ENCODE measurements around the gene LIMS2.

The LIMS2 gene

DNA sequence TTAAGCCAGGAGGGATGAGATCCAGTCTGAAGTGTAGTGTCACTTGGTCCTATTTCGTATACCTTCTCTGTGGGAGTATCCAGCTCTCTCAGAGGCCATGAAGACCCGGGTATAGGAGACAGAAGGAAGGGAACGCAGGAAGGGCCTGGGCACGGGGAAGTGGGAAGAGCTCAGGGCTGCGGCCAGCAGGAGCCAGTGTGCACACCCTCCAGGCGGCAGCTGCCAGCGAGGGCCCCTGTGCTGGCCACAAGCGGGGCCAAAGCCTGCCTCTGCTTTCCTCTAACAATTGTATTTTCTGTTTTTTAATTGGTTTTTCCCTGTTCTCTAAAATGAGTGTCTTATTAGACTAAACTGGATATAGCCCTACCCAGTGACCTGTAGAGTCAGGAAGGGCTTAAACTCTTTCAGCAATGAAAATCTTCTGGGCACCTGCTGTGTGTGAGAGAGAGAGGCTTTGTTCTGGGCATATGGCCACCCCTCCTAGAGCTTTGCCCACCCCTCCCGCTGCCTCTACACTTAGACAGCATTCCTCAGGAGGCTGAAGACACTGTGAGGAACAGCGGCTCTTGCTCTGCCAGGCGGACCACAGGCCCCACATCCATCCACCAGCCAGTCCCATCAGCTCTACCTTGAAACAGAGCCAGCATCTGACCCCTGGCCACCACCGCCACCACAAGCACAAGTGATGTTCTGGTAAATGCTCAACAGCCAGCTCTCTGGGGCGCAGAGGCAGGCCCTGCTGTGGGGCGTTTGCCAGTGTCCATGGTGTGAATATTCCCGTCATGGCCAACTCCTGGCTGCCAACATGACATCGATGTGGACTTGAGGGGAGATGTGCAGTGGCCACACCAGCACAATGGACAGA lies 19.9 kb downstream of the LIMS2 start:
- Histone ChIP-seq H3K23ac (ENCODE audit: low read length) (no peak overlapping the region), H3K79me2 (ENCODE audit: control insufficient read depth, insufficient read depth, low read length) (no peaks in the 10 kb centered on the region), H3K56ac (ENCODE audit: low read length) (no peak overlapping the region), H3K27ac (ENCODE audit: low read depth, low read length) (no peak overlapping the region), H3K4me3 (ENCODE audit: low read length) (no peak overlapping the region), H2BK5ac (ENCODE audit: low read length) (no peak overlapping the region), H3K18ac (ENCODE audit: low read length) (no peak overlapping the region), H3K4me1 (ENCODE audit: control insufficient read depth, low read depth, low read length) (no peaks in the 10 kb centered on the region), H4K8ac (ENCODE audit: low read depth, low read length) (no peak overlapping the region), H3K79me1 (ENCODE audit: low read length) (no peaks in the 10 kb centered on the region), H4K5ac (ENCODE audit: low read length) (no peak overlapping the region), H3K4me2 (ENCODE audit: low read length) (no peak overlapping the region), H2BK15ac (replicated peaks; ENCODE audit: low read depth) (no peak overlapping the region), H3K4ac (ENCODE audit: low read depth, low read length) (no peak overlapping the region), H3K36me3 (ENCODE audit: control insufficient read depth, insufficient read depth, low read length) (no peaks in the 10 kb centered on the region), H2BK120ac (ENCODE audit: low read depth, low read length) (no peak overlapping the region), H2AK5ac (ENCODE audit: low read length) (no peak overlapping the region), H3K27me3 (ENCODE audit: insufficient read depth, low read length, poor library complexity) (no peaks in the 10 kb centered on the region), H3K9ac (ENCODE audit: low read length) (no peak overlapping the region)
- no peak for DNase-seq
- no CpG with 5 or more reads among the region's 16 CpGs for WGBS (ENCODE audit: extremely low coverage, insufficient coverage, low lambda C conversion rate)

DNA sequence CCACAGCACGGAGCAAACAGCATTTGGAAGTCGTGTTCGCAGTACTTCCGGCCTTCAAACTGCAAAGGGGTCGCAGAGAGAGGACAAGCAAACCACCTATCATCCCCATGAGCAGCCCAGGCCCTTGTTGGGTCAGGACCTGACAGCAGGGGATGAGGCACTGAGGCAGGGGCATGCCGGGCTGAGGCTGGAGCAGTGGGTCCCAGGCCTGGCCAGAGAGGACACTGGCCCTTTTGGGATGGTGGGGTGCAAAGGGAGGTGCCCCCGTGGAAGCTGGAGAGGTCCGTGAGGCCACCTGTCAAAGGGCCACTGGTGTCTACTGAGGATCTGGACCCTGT lies 20.5 kb downstream of the LIMS2 start:
- H2BK5ac ChIP-seq (ENCODE audit: low read length) = no peak overlapping the region
- no peaks in the 10 kb centered on the region for H3K36me3 ChIP-seq (ENCODE audit: control insufficient read depth, insufficient read depth, low read length)
- no peak overlapping the region for H4K8ac ChIP-seq (ENCODE audit: low read depth, low read length)
- H3K4me3 ChIP-seq (ENCODE audit: low read length) = no peak overlapping the region
- no peak overlapping the region for H3K4ac ChIP-seq (ENCODE audit: low read depth, low read length)
- H3K56ac ChIP-seq (ENCODE audit: low read length) = no peak overlapping the region
- no peak overlapping the region for H3K27ac ChIP-seq (ENCODE audit: low read depth, low read length)
- WGBS (ENCODE audit: extremely low coverage, insufficient coverage, low lambda C conversion rate) = no CpG with 5 or more reads among the region's 8 CpGs
- no peak for DNase-seq
- H2BK15ac ChIP-seq (replicated peaks; ENCODE audit: low read depth) = no peak overlapping the region
- H3K79me1 ChIP-seq (ENCODE audit: low read length) = no peaks in the 10 kb centered on the region
- no peaks in the 10 kb centered on the region for H3K4me1 ChIP-seq (ENCODE audit: control insufficient read depth, low read depth, low read length)
- H3K79me2 ChIP-seq (ENCODE audit: control insufficient read depth, insufficient read depth, low read length) = no peaks in the 10 kb centered on the region
- H2AK5ac ChIP-seq (ENCODE audit: low read length) = no peak overlapping the region
- H3K9ac ChIP-seq (ENCODE audit: low read length) = no peak overlapping the region
- H3K27me3 ChIP-seq (ENCODE audit: insufficient read depth, low read length, poor library complexity) = no peaks in the 10 kb centered on the region
- H4K5ac ChIP-seq (ENCODE audit: low read length) = no peak overlapping the region
- H3K23ac ChIP-seq (ENCODE audit: low read length) = no peak overlapping the region
- H3K18ac ChIP-seq (ENCODE audit: low read length) = no peak overlapping the region
- no peak overlapping the region for H2BK120ac ChIP-seq (ENCODE audit: low read depth, low read length)
- no peak overlapping the region for H3K4me2 ChIP-seq (ENCODE audit: low read length)

DNA sequence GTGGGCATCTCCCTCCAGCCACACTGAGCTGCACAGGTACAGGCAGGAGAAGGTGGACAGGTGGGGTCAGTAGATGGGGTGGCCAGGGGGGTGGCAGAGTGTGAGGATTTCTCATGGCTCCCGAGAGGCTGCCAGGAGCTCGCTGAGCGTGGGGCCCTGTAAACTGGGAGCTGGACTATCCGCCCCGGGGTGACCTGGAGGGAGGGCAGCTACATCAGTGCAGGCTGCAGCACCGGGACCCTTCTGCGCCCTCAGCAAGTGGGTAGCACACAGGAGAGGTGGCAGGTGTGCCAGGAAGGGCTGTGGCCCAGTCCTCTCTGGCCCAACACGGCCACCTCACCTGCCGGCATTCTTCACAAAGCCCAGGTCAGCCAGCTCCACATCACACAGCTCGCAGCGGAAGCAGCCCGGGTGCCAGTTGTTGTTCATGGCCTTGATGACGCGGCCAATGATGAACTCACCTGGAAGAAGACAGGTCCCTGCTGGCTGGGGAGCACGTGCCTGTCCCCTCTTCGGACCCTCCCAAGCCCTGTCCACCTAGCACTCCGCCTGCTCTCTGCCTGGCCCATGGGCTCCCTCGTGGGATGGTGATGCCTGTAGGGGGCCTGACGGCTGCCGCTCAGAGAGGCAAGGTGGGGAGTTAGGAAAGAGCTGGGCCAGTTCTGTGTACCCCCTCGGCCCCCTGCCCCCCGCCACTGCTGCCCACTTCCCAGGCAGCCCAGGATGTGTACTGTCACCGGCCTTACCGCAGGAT lies 21.1 kb downstream of the LIMS2 start:
- Histone ChIP-seq H3K56ac (ENCODE audit: low read length) (no peak overlapping the region), H2BK5ac (ENCODE audit: low read length) (no peak overlapping the region), H3K27me3 (ENCODE audit: insufficient read depth, low read length, poor library complexity) (no peaks in the 10 kb centered on the region), H3K23ac (ENCODE audit: low read length) (no peak overlapping the region), H3K79me2 (ENCODE audit: control insufficient read depth, insufficient read depth, low read length) (no peaks in the 10 kb centered on the region), H4K5ac (ENCODE audit: low read length) (no peak overlapping the region), H2BK120ac (ENCODE audit: low read depth, low read length) (no peak overlapping the region), H2AK5ac (ENCODE audit: low read length) (no peak overlapping the region), H3K4me2 (ENCODE audit: low read length) (no peak overlapping the region), H2BK15ac (replicated peaks; ENCODE audit: low read depth) (no peak overlapping the region), H3K9ac (ENCODE audit: low read length) (no peak overlapping the region), H3K18ac (ENCODE audit: low read length) (no peak overlapping the region), H4K8ac (ENCODE audit: low read depth, low read length) (no peak overlapping the region), H3K36me3 (ENCODE audit: control insufficient read depth, insufficient read depth, low read length) (no peaks in the 10 kb centered on the region), H3K4me1 (ENCODE audit: control insufficient read depth, low read depth, low read length) (no peaks in the 10 kb centered on the region), H3K27ac (ENCODE audit: low read depth, low read length) (no peak overlapping the region), H3K4ac (ENCODE audit: low read depth, low read length) (no peak overlapping the region), H3K79me1 (ENCODE audit: low read length) (no peaks in the 10 kb centered on the region), H3K4me3 (ENCODE audit: low read length) (no peak overlapping the region)
- no CpG with 5 or more reads among the region's 24 CpGs for WGBS (ENCODE audit: extremely low coverage, insufficient coverage, low lambda C conversion rate)
- no peak for DNase-seq

DNA sequence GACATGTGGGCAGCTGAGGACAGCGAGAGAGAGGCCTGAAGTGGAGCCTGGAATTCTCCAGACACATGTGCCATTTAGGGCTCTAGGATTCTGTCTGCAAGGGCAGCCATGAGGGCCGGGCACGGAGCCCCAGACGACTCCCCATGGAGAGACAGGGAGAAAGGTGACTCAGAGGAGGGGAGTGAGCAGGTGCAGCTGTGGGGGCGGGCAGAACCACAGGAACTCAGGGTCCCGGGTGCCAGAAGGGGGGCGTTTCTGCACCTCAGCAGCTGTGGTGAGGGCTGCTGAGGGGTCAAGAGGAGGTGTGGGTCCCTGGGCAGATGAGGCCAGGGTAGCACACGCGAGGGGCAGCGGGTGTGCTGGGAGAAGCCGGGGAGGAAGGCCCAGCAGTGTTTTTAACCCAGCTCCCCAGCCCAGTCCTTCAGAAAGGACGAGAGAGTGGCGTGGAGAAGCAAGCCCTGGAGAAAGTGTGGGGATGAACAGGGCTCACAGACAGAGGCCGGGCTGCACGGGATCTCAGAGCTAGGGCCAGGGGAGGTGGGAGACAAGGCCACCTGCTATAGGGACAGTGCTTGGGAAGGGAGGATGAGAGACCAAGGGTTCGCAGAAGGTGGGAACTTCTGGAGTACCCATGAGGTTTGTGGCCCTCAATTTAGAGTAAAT lies 21.8 kb downstream of the LIMS2 start:
- no peaks in the 10 kb centered on the region for H3K4me1 ChIP-seq (ENCODE audit: control insufficient read depth, low read depth, low read length)
- H3K9ac ChIP-seq (ENCODE audit: low read length) = no peak overlapping the region
- no peak for DNase-seq
- H3K79me1 ChIP-seq (ENCODE audit: low read length) = no peaks in the 10 kb centered on the region
- H4K5ac ChIP-seq (ENCODE audit: low read length) = no peak overlapping the region
- H2BK15ac ChIP-seq (replicated peaks; ENCODE audit: low read depth) = no peak overlapping the region
- H3K4ac ChIP-seq (ENCODE audit: low read depth, low read length) = no peak overlapping the region
- no peaks in the 10 kb centered on the region for H3K79me2 ChIP-seq (ENCODE audit: control insufficient read depth, insufficient read depth, low read length)
- no peak overlapping the region for H3K4me2 ChIP-seq (ENCODE audit: low read length)
- no peaks in the 10 kb centered on the region for H3K27me3 ChIP-seq (ENCODE audit: insufficient read depth, low read length, poor library complexity)
- no peak overlapping the region for H2AK5ac ChIP-seq (ENCODE audit: low read length)
- no peak overlapping the region for H3K23ac ChIP-seq (ENCODE audit: low read length)
- no peaks in the 10 kb centered on the region for H3K36me3 ChIP-seq (ENCODE audit: control insufficient read depth, insufficient read depth, low read length)
- no peak overlapping the region for H3K4me3 ChIP-seq (ENCODE audit: low read length)
- H2BK5ac ChIP-seq (ENCODE audit: low read length) = no peak overlapping the region
- H3K56ac ChIP-seq (ENCODE audit: low read length) = no peak overlapping the region
- H4K8ac ChIP-seq (ENCODE audit: low read depth, low read length) = no peak overlapping the region
- H2BK120ac ChIP-seq (ENCODE audit: low read depth, low read length) = no peak overlapping the region
- H3K18ac ChIP-seq (ENCODE audit: low read length) = no peak overlapping the region
- no CpG with 5 or more reads among the region's 16 CpGs for WGBS (ENCODE audit: extremely low coverage, insufficient coverage, low lambda C conversion rate)
- no peak overlapping the region for H3K27ac ChIP-seq (ENCODE audit: low read depth, low read length)

DNA sequence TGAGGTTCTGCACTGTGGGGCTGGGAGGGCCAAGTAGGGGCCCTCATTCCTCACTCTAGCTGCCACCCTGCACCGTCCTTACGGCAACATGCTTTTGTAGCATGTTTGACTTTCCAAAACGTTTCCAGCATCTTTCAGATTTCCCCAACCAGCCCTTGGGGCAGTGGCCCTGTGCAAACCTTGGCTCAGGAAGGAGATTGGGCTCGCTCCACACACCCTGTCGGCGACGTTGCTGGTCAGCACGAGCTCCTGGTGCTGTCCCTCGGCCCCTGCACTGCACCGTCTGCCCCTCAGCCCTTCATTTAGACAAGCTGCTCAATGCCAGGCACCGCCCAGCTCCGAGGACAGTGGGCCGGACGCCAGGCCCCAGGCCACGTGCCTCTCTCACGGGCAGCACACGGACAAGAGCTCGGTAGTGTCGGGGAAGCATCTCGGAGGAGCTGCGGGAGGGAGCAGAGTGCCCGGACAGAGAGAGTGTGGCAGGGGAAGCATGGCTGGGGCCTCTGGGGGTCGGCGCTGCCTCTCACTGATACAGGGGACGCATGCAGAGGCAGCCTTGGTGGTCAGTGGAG lies 22.5 kb downstream of the LIMS2 start:
- Histone ChIP-seq H2BK15ac (replicated peaks; ENCODE audit: low read depth) (no peak overlapping the region), H2BK120ac (ENCODE audit: low read depth, low read length) (no peak overlapping the region), H3K4me3 (ENCODE audit: low read length) (no peak overlapping the region), H3K18ac (ENCODE audit: low read length) (no peak overlapping the region), H2BK5ac (ENCODE audit: low read length) (no peak overlapping the region), H3K27ac (ENCODE audit: low read depth, low read length) (no peak overlapping the region), H3K9ac (ENCODE audit: low read length) (no peak overlapping the region), H3K23ac (ENCODE audit: low read length) (no peak overlapping the region), H2AK5ac (ENCODE audit: low read length) (no peak overlapping the region), H3K36me3 (ENCODE audit: control insufficient read depth, insufficient read depth, low read length) (no peaks in the 10 kb centered on the region), H4K8ac (ENCODE audit: low read depth, low read length) (no peak overlapping the region), H3K4ac (ENCODE audit: low read depth, low read length) (no peak overlapping the region), H3K4me2 (ENCODE audit: low read length) (no peak overlapping the region), H3K27me3 (ENCODE audit: insufficient read depth, low read length, poor library complexity) (no peaks in the 10 kb centered on the region), H3K79me2 (ENCODE audit: control insufficient read depth, insufficient read depth, low read length) (no peaks in the 10 kb centered on the region), H3K4me1 (ENCODE audit: control insufficient read depth, low read depth, low read length) (no peaks in the 10 kb centered on the region), H3K79me1 (ENCODE audit: low read length) (no peaks in the 10 kb centered on the region), H3K56ac (ENCODE audit: low read length) (no peak overlapping the region), H4K5ac (ENCODE audit: low read length) (no peak overlapping the region)
- DNase-seq = no peak
- WGBS (ENCODE audit: extremely low coverage, insufficient coverage, low lambda C conversion rate) = no CpG with 5 or more reads among the region's 25 CpGs
